Dedifferentiated amniotic fluid mesenchymal stem cell (primary cell): ENCODE measurements around the gene TBC1D22A.

ENCODE experiments used
- DNase-seq: peaks from one replicate; pipeline ENCODE4 v3.0.0-alpha.2; 2016; ENCODE audit errors: extremely low spot score

The TBC1D22A gene

GRCh38 chr22:47189056-47189916 lies 426.8 kb downstream of the TBC1D22A start:
- no peak for DNase-seq

GRCh38 chr22:47190276-47190956 lies 428.0 kb downstream of the TBC1D22A start:
- DNase-seq: no peak

GRCh38 chr22:47190957-47191670 lies 428.7 kb downstream of the TBC1D22A start:
- no peak for DNase-seq

- no peak for DNase-seq
Observed at GRCh38 chr22:47191671-47192650, 429.5 kb downstream of the TBC1D22A start.

- no peak for DNase-seq
Observed at GRCh38 chr22:47192651-47193437, 430.4 kb downstream of the TBC1D22A start.

GRCh38 chr22:47193606-47194329 lies 431.3 kb downstream of the TBC1D22A start:
- no peak for DNase-seq

GRCh38 chr22:47194476-47195155 lies 432.2 kb downstream of the TBC1D22A start:
- no peak for DNase-seq

GRCh38 chr22:47195156-47195483 lies 432.7 kb downstream of the TBC1D22A start:
- DNase-seq: no peak

- DNase-seq: no peak
Observed at GRCh38 chr22:47195484-47196165, 433.2 kb downstream of the TBC1D22A start.

GRCh38 chr22:47196166-47196849 lies 433.9 kb downstream of the TBC1D22A start:
- DNase-seq: no peak

- DNase-seq: no peak
Observed at GRCh38 chr22:47196881-47197772, 434.7 kb downstream of the TBC1D22A start.

- no peak for DNase-seq
Observed at GRCh38 chr22:47197773-47198500, 435.5 kb downstream of the TBC1D22A start.

- DNase-seq: no peak
Observed at GRCh38 chr22:47198801-47199251, 436.4 kb downstream of the TBC1D22A start.

GRCh38 chr22:47199261-47199978 lies 437.0 kb downstream of the TBC1D22A start:
- no peak for DNase-seq

GRCh38 chr22:47199979-47200272 lies 437.5 kb downstream of the TBC1D22A start:
- no peak for DNase-seq
